ENCODE measurements around the gene AGBL4. TPM values are rescaled to one million over a fixed set of nuclear protein-coding genes. Genes with fewer than 3 reads are reported as not detected.

Gene AGBL4
- total RNA-seq, 4 donors from 2014 or later = 0.08 to 0.71 (median 0.60) TPM

- no peak for TF ChIP-seq POLR2A (IDR thresholded peaks at IDR 0.05)
- TF ChIP-seq, protein P1, sequence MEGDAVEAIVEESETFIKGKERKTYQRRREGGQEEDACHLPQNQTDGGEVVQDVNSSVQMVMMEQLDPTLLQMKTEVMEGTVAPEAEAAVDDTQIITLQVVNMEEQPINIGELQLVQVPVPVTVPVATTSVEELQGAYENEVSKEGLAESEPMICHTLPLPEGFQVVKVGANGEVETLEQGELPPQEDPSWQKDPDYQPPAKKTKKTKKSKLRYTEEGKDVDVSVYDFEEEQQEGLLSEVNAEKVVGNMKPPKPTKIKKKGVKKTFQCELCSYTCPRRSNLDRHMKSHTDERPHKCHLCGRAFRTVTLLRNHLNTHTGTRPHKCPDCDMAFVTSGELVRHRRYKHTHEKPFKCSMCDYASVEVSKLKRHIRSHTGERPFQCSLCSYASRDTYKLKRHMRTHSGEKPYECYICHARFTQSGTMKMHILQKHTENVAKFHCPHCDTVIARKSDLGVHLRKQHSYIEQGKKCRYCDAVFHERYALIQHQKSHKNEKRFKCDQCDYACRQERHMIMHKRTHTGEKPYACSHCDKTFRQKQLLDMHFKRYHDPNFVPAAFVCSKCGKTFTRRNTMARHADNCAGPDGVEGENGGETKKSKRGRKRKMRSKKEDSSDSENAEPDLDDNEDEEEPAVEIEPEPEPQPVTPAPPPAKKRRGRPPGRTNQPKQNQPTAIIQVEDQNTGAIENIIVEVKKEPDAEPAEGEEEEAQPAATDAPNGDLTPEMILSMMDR (IDR thresholded peaks at IDR 0.05) = no peak
- no peak overlapping the region for H3K4me3 ChIP-seq (ENCODE audit: low read depth, poor library complexity, severe bottlenecking)
- intact Hi-C loops (cut with DNase I; ENCODE audit: low total_unique reads) = no loop called here
- DNase-seq (ENCODE audit: low spot score in 2 of 2) = peak in 1 of 2 donors; percentile 32
- WGBS, 2 donors = 88 to 97% methylated on average over 2 of the region's 2 CpGs
Observed at GRCh38 chr1:48701445-48701844, 1322.3 kb downstream of the AGBL4 start.

DNA sequence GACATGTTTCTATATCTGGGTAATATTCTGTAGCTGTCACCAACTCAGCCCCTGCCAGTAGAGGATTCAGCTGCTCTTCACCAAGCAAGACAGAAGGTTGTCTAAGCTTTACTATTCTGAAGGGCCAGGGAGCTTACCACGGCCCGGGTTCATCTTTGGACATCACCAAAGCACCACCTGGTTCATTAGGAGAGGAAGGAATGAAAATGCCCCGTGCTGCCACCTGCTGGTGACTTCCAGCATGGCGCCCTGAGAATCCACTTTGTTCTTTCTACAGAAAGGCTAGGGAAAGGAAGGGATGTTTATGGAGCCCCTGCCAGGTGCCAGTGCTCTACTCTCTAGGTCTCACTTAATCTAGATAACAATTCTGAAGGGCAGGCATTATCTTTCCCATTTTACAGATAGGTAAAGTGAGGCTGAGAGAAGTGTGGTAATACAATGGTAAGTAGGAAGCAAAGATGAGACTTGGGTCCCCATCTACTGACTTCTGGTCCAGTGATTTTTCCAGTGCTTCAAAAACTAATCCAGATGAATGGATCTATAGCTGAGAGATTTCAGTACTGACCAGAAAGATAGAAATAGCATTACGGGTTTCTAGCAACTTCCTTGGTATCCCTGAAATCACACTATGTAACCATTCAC, 1326.6 kb downstream of the AGBL4 start:
- peak; percentile 40 to 91 for DNase-seq (ENCODE audit: low spot score in 2 of 2)
- H3K4me3 ChIP-seq (ENCODE audit: low read depth, poor library complexity, severe bottlenecking) = no peak overlapping the region
- WGBS, 2 donors = 18 to 21% methylated on average over 5 of the region's 5 CpGs
- intact Hi-C loops (cut with DNase I; ENCODE audit: low total_unique reads) = no loop called here
- TF ChIP-seq, protein P1 (IDR thresholded peaks at IDR 0.05) = no peak
- TF ChIP-seq POLR2A (IDR thresholded peaks at IDR 0.05) = no peak

GRCh38 chr1:48695161-48695560, 1328.6 kb downstream of the AGBL4 start:
- H3K4me3 ChIP-seq (ENCODE audit: low read depth, poor library complexity, severe bottlenecking) = no peak overlapping the region
- TF ChIP-seq, protein P1 (IDR thresholded peaks at IDR 0.05) = no peak
- no peak for TF ChIP-seq POLR2A (IDR thresholded peaks at IDR 0.05)
- WGBS, 2 donors = 61 to 75% methylated on average over 2 of the region's 2 CpGs
- DNase-seq (ENCODE audit: low spot score in 2 of 2) = no peak
- intact Hi-C loops (cut with DNase I; ENCODE audit: low total_unique reads) = no loop called here

GRCh38 chr1:48693674-48694320, 1330.0 kb downstream of the AGBL4 start:
- intact Hi-C loops (cut with DNase I; ENCODE audit: low total_unique reads) = no loop called here
- no peak for TF ChIP-seq POLR2A (IDR thresholded peaks at IDR 0.05)
- TF ChIP-seq, protein P1 (IDR thresholded peaks at IDR 0.05) = no peak
- no peak for DNase-seq (ENCODE audit: low spot score in 2 of 2)
- H3K4me3 ChIP-seq (ENCODE audit: low read depth, poor library complexity, severe bottlenecking) = no peak overlapping the region
- WGBS, 2 donors = 38 to 49% methylated on average over 12 of the region's 12 CpGs

DNA sequence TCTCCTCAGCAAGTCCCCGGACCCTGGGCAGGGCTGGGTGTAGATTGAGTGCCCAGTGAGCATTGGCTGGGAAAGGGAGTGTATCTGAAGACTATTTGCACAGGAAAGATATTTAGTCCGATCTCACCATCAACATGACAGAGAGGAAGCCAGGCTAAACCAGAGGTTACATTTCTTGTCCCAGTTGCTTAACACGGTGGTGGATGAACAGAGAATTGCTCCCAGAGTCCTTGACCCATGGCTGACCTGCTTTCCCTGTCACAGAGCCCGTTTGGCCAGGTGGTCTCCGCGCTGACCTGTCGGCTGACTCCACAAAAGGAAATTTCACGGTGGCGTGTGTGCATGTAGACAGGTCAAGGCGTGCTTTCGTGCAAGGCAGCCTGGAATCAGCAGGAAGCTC, 1330.6 kb downstream of the AGBL4 start:
- H3K4me3 ChIP-seq (ENCODE audit: low read depth, poor library complexity, severe bottlenecking) = no peak overlapping the region
- TF ChIP-seq, protein P1 (IDR thresholded peaks at IDR 0.05) = no peak
- TF ChIP-seq POLR2A (IDR thresholded peaks at IDR 0.05) = no peak
- no peak for DNase-seq (ENCODE audit: low spot score in 2 of 2)
- intact Hi-C loops (cut with DNase I; ENCODE audit: low total_unique reads) = no loop called here
- WGBS, 2 donors = 58 to 68% methylated on average over 11 of the region's 11 CpGs

All from lower leg skin (tissue), 4 donors.